Measurements from ENCODE around the gene PTPA.
A peak's percentile ranks its signal among the peaks of the same experiment; 100 is the strongest.

PTPA gene

GRCh38 chr9:129110740-129111527 is at the start of gene PTPA, which contains the start of gene CRAT:
PTPA (plus strand) TSS chr9:129111415; CDS start chr9:129111601, 186 bp downstream.
CRAT (minus strand) TSS chr9:129110793; CDS start chr9:129110509, 284 bp downstream.
- DNase-seq (ENCODE audit: low read depth in 2 of 2) = peak; percentile 88 to 98

- no peak for DNase-seq (ENCODE audit: low read depth in 2 of 2)
Measured at GRCh38 chr9:129063061-129063460, 48.2 kb upstream of the PTPA start.

GRCh38 chr9:129064499-129064908 is 46.7 kb upstream of the PTPA start:
- no peak for DNase-seq (ENCODE audit: low read depth in 2 of 2)

GRCh38 chr9:129068110-129068509 is 43.1 kb upstream of the PTPA start:
- no peak for DNase-seq (ENCODE audit: low read depth in 2 of 2)

GRCh38 chr9:129068990-129069861 is 42.0 kb upstream of the PTPA start:
- peak; percentile 23 to 27 for DNase-seq (ENCODE audit: low read depth in 2 of 2)

- DNase-seq (ENCODE audit: low read depth in 2 of 2) = no peak
Measured at GRCh38 chr9:129069862-129070641, 41.2 kb upstream of the PTPA start.

- DNase-seq (ENCODE audit: low read depth in 2 of 2) = no peak
Measured at GRCh38 chr9:129070696-129071525, 40.3 kb upstream of the PTPA start.

GRCh38 chr9:129071526-129072126 is 39.6 kb upstream of the PTPA start:
- DNase-seq (ENCODE audit: low read depth in 2 of 2) = no peak

- DNase-seq (ENCODE audit: low read depth in 2 of 2) = no peak
Measured at GRCh38 chr9:129072171-129072570, 39.0 kb upstream of the PTPA start.

- no peak for DNase-seq (ENCODE audit: low read depth in 2 of 2)
Measured at GRCh38 chr9:129073404-129073803, 37.8 kb upstream of the PTPA start.

GRCh38 chr9:129074106-129074505 is 37.1 kb upstream of the PTPA start:
- no peak for DNase-seq (ENCODE audit: low read depth in 2 of 2)

GRCh38 chr9:129075996-129076639 is 35.1 kb upstream of the PTPA start:
- DNase-seq (ENCODE audit: low read depth in 2 of 2) = no peak

GRCh38 chr9:129076640-129077037 is 34.6 kb upstream of the PTPA start:
- DNase-seq (ENCODE audit: low read depth in 2 of 2) = no peak

- no peak for DNase-seq (ENCODE audit: low read depth in 2 of 2)
Measured at GRCh38 chr9:129077236-129077635, 34.0 kb upstream of the PTPA start.

- no peak for DNase-seq (ENCODE audit: low read depth in 2 of 2)
Measured at GRCh38 chr9:129078691-129079503, 32.3 kb upstream of the PTPA start.

- DNase-seq (ENCODE audit: low read depth in 2 of 2) = no peak
Measured at GRCh38 chr9:129079829-129080228, 31.4 kb upstream of the PTPA start.

- DNase-seq (ENCODE audit: low read depth in 2 of 2) = no peak
Measured at GRCh38 chr9:129080298-129080600, 31.0 kb upstream of the PTPA start.

GRCh38 chr9:129080601-129081387 is 30.4 kb upstream of the PTPA start, which contains the start of gene DOLPP1:
DOLPP1 (plus strand) TSS chr9:129081111; CDS start chr9:129081132, 21 bp downstream.
- DNase-seq (ENCODE audit: low read depth in 2 of 2) = peak; percentile 97 to 98

All from stimulated activated CD4-positive, alpha-beta T cell treated with anti-CD3 and anti-CD28 coated beads, Interleukin-12 subunit alpha, Interleukin-12 subunit beta, amount 100 ng/mL, for 24 hours (primary cell).